GM23338 (cell line): ENCODE measurements around the gene UNC13A.

Source experiments
- CREB1 ChIP-seq: fragments of 250-450 bp; sonication (Bioruptor Pico); IDR thresholded peaks from 2 replicates; pipeline ENCODE4 v1.5.0; 2020; ENCODE audit warnings: low read depth, mild to moderate bottlenecking, moderate library complexity
- EZH2 ChIP-seq: fragments of 200-600 bp; sonication (generic); IDR thresholded peaks from one replicate; pipeline ENCODE4 v1.8.0; 2017; ENCODE audit warnings: antibody characterized with exemption, mild to moderate bottlenecking, low read depth; ENCODE audit not compliant: unreplicated experiment
- EZH2phosphoT487 ChIP-seq: fragments of 200-600 bp; sonication (generic); IDR thresholded peaks from one replicate; pipeline ENCODE4 v1.8.1; 2018; ENCODE audit warnings: antibody characterized with exemption; ENCODE audit not compliant: unreplicated experiment
- JUNB ChIP-seq: IDR thresholded peaks from one replicate; pipeline ENCODE4 v1.6.1; 2016; ENCODE audit warnings: antibody characterized with exemption; ENCODE audit not compliant: unreplicated experiment
- NANOG ChIP-seq: IDR thresholded peaks from 2 replicates; pipeline ENCODE4 v1.6.1; 2016; ENCODE audit warnings: antibody characterized with exemption, borderline replicate concordance
- POLR2AphosphoS5 ChIP-seq: IDR thresholded peaks from 2 replicates; pipeline ENCODE4 v1.6.1; 2016; ENCODE audit warnings: antibody characterized with exemption, low read depth
- STAT1 ChIP-seq: IDR thresholded peaks from one replicate; pipeline ENCODE4 v1.6.1; 2016; ENCODE audit warnings: antibody characterized with exemption; ENCODE audit not compliant: unreplicated experiment
- ZNF114 ChIP-seq: fragments of 250-450 bp; sonication (Bioruptor Pico); IDR thresholded peaks from 2 replicates; pipeline ENCODE4 v1.5.0; 2020; ENCODE audit warnings: mild to moderate bottlenecking, moderate library complexity
- TF ChIP-seq, protein P1 (sequence below), 2 experiments: fragments of 200-600 bp in 1 of 2; sonication (generic) in 1 of 2; conservative IDR thresholded peaks; 2 replicates each; pipeline versions ENCODE4 v1.5.1 to v1.6.1; 2016 to 2017; ENCODE audit warnings: antibody characterized with exemption in 2 of 2, low read depth in 2 of 2, mild to moderate bottlenecking in 2 of 2, moderate library complexity in 1 of 2
- TF ChIP-seq, protein P2 (sequence below): IDR thresholded peaks from one replicate; pipeline ENCODE4 v1.6.1; 2018; ENCODE audit warnings: antibody characterized with exemption; ENCODE audit not compliant: unreplicated experiment
- TF ChIP-seq, protein P3 (sequence below): IDR thresholded peaks from 2 replicates; pipeline ENCODE4 v1.6.1; 2016; ENCODE audit warnings: antibody characterized with exemption

DNA sequence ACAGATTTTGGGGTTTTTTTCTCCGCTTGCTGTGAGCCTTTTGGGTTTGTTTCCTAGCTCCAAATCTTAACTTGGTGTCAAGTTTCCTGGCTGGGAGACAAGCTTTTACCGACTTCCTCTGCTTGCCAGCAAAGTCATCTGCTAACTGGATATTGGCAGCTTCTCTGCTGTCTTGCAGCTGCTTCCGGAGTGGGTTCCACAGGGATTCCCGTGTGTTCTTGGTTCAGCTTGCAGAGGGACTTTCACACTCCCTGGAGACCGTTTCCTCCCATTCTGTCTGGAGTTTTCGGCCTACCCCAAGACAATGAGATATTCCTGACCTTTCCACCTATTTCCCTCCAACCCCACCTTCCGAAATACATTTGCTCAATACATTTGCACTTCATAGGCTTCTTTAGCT is 134.9 kb downstream of the UNC13A start:
- TF ChIP-seq, protein P1, sequence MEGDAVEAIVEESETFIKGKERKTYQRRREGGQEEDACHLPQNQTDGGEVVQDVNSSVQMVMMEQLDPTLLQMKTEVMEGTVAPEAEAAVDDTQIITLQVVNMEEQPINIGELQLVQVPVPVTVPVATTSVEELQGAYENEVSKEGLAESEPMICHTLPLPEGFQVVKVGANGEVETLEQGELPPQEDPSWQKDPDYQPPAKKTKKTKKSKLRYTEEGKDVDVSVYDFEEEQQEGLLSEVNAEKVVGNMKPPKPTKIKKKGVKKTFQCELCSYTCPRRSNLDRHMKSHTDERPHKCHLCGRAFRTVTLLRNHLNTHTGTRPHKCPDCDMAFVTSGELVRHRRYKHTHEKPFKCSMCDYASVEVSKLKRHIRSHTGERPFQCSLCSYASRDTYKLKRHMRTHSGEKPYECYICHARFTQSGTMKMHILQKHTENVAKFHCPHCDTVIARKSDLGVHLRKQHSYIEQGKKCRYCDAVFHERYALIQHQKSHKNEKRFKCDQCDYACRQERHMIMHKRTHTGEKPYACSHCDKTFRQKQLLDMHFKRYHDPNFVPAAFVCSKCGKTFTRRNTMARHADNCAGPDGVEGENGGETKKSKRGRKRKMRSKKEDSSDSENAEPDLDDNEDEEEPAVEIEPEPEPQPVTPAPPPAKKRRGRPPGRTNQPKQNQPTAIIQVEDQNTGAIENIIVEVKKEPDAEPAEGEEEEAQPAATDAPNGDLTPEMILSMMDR (conservative IDR thresholded peaks at IDR 0.05; ENCODE audit: low read depth in 2 of 2) = no peak
- TF ChIP-seq, protein P2, sequence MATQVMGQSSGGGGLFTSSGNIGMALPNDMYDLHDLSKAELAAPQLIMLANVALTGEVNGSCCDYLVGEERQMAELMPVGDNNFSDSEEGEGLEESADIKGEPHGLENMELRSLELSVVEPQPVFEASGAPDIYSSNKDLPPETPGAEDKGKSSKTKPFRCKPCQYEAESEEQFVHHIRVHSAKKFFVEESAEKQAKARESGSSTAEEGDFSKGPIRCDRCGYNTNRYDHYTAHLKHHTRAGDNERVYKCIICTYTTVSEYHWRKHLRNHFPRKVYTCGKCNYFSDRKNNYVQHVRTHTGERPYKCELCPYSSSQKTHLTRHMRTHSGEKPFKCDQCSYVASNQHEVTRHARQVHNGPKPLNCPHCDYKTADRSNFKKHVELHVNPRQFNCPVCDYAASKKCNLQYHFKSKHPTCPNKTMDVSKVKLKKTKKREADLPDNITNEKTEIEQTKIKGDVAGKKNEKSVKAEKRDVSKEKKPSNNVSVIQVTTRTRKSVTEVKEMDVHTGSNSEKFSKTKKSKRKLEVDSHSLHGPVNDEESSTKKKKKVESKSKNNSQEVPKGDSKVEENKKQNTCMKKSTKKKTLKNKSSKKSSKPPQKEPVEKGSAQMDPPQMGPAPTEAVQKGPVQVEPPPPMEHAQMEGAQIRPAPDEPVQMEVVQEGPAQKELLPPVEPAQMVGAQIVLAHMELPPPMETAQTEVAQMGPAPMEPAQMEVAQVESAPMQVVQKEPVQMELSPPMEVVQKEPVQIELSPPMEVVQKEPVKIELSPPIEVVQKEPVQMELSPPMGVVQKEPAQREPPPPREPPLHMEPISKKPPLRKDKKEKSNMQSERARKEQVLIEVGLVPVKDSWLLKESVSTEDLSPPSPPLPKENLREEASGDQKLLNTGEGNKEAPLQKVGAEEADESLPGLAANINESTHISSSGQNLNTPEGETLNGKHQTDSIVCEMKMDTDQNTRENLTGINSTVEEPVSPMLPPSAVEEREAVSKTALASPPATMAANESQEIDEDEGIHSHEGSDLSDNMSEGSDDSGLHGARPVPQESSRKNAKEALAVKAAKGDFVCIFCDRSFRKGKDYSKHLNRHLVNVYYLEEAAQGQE = no peak
- TF ChIP-seq EZH2phosphoT487 (no peak), POLR2AphosphoS5 (no peak), CREB1 (CRISPR knock-in tag) (no peak), EZH2 (no peak), STAT1 (no peak), NANOG (no peak), JUNB (no peak), ZNF114 (CRISPR knock-in tag) (no peak)
- TF ChIP-seq, protein P3, sequence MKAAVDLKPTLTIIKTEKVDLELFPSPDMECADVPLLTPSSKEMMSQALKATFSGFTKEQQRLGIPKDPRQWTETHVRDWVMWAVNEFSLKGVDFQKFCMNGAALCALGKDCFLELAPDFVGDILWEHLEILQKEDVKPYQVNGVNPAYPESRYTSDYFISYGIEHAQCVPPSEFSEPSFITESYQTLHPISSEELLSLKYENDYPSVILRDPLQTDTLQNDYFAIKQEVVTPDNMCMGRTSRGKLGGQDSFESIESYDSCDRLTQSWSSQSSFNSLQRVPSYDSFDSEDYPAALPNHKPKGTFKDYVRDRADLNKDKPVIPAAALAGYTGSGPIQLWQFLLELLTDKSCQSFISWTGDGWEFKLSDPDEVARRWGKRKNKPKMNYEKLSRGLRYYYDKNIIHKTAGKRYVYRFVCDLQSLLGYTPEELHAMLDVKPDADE = no peak
